BJ (cell line): Measurements from ENCODE around the gene POU4F3. TPM values are rescaled to one million over a fixed set of nuclear protein-coding genes. Genes with fewer than 3 reads are reported as not detected.
"Not testable (repeated sequence)": the region's sequence is repeated elsewhere in the genome, so short reads cannot be mapped to it uniquely, and the experiment has no call there.

ENCODE experiments used
- CTCF ChIA-PET: fragments of 350-600 bp; formaldehyde crosslinking; extraction: SDS; loops from one replicate; lab custom pipeline; 2021; ENCODE audit warnings: antibody characterized with exemption, inconsistent platforms; lab: Yijun Ruan, JAX
- POLR2A ChIA-PET: fragments of 300-600 bp; sonication (Branson Sonifier 250); formaldehyde crosslinking; extraction: SDS; loops from one replicate; lab custom pipeline; 2021; ENCODE audit warnings: antibody characterized with exemption; lab: Charles Lee
- DNase-seq: peaks from one replicate; pipeline ENCODE4 v3.0.0-alpha.2; 2011; ENCODE audit warnings: low read depth
- H3K27me3 ChIP-seq: 2 replicates; pipeline ENCODE4 v1.6.0; 2011; ENCODE audit warnings: low read length; ENCODE audit not compliant: control insufficient read depth, insufficient read depth
- H3K36me3 ChIP-seq: 2 replicates; pipeline ENCODE4 v1.5.1; 2011; ENCODE audit warnings: low read length; ENCODE audit not compliant: control insufficient read depth, insufficient read depth
- H3K4me3 ChIP-seq: 2 replicates; pipeline ENCODE4 v1.5.1; 2011; ENCODE audit warnings: low read depth, mild to moderate bottlenecking, control low read depth, low read length
- CTCF ChIP-seq: IDR thresholded peaks from 2 replicates; pipeline ENCODE4 v1.5.1; 2011; ENCODE audit warnings: low read depth, mild to moderate bottlenecking, control low read depth, inconsistent platforms, low read length, moderate library complexity; ENCODE audit not compliant: insufficient read depth
- polyA minus RNA-seq: library from RNA; depleted of rRNA, polyadenylated mRNA; stranded (reverse); fragments of >200 nt; gene quantifications from 2 replicates; pipeline ENCODE4 v1.2.3, GENCODE V29; 2011; rRNA and poly(A)+ RNA removed
- polyA plus RNA-seq: library from polyadenylated mRNA; depleted of rRNA; stranded (reverse); fragments of >200 nt; gene quantifications from 2 replicates; pipeline ENCODE4 v1.2.3, GENCODE V29; 2011; rRNA removed

The POU4F3 gene
- polyA plus RNA-seq (0.04 TPM in 1 of 2 replicates, not detected in the other), polyA minus RNA-seq (not detected in 2 replicates)

- Histone ChIP-seq H3K27me3 (peaks cover 72% of the 10 kb centered on the region), H3K4me3 (no peak within 1 kb of the TSS), H3K36me3 (no peaks in the 10 kb centered on the region)
- no peak for DNase-seq
- TF ChIP-seq CTCF = no peak
- ChIA-PET POLR2A (no interaction called here), CTCF (no interaction called here)
Observed at GRCh38 chr5:146338774-146339714, at the start of gene POU4F3. TSS of gene POU4F3 (plus strand) at chr5:146338839. CDS start at chr5:146339113, 274 bp downstream.

DNA sequence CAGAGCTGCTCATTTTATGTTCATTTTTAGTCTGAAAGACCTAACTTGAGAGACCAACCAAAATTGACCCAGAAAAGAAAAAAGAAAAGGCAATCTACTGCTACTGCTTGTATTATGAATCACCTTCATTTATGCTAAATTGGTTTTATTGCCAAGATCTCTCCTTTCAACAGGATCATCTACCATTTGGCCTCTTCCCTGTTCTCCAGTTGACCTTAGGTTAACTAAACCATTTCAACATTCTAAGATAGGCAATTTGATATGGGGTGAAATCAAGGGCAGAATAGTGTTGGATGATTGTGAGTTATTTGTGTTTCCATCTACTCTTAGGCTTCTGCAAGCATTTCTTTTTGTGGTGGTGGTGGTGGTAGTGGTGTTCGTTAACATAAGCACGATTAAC, 48.3 kb upstream of the POU4F3 start:
- CTCF ChIA-PET = interaction anchor here (2.9 kb wide), 1 partner anchor 136 kb away, joined by 14 read pairs; no protein-coding TSS in a partner anchor
- Histone ChIP-seq H3K36me3 (no peaks in the 10 kb centered on the region), H3K4me3 (no peak overlapping the region), H3K27me3 (no peaks in the 10 kb centered on the region)
- no peak for DNase-seq
- POLR2A ChIA-PET = no interaction called here
- TF ChIP-seq CTCF = no peak

DNA sequence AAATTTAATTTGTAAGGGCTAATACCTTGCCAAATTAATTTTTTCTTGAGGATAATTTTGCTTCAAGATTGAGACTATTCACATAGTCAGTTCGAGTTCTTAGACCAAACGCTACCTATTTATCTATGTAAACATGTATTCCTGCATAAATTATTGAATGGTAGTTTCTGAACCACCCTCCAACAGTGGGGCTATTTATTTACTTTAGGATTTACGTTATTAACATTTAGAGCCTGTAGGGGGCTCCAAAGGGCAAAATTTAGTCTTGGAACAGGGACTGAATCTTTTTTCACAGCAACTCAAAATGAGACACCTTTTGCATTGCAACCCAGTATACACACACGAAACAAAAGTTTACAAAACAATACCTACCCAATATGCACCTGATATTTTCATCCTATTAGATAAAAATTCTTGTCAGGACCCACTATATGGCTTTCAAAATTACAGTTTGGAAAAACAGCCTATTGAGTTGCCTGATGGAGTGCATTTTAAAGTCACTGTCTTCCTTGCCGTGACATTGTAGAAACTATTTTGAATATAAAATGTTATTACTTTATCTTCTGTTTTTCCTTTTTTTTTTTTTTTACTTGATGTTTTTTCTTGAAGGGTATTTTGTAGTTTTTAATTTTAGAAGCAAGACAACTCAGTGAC, 47.1 kb upstream of the POU4F3 start:
- Histone ChIP-seq H3K36me3 (no peaks in the 10 kb centered on the region), H3K27me3 (no peaks in the 10 kb centered on the region), H3K4me3 (no peak overlapping the region)
- POLR2A ChIA-PET = no interaction called here
- peak; percentile 62 for TF ChIP-seq CTCF
- CTCF ChIA-PET = interaction anchor here (0.7 kb wide), 1 partner anchor 10 kb away, joined by 3 read pairs; no protein-coding TSS in a partner anchor
- no peak for DNase-seq

- POLR2A ChIA-PET = no interaction called here
- no peak for DNase-seq
- H3K36me3 ChIP-seq = no peaks in the 10 kb centered on the region
- H3K27me3 ChIP-seq = no peaks in the 10 kb centered on the region
- H3K4me3 ChIP-seq = no peak overlapping the region
- CTCF ChIA-PET = no interaction called here
- TF ChIP-seq CTCF = no peak
Observed at GRCh38 chr5:146296245-146296644, 42.4 kb upstream of the POU4F3 start.

GRCh38 chr5:146298920-146299319, 39.7 kb upstream of the POU4F3 start:
- DNase-seq, H3K36me3 ChIP-seq, H3K27me3 ChIP-seq, H3K4me3 ChIP-seq, CTCF ChIA-PET, POLR2A ChIA-PET: not testable (repeated sequence)
